ENCODE results near the gene ADAD2.

- TF ChIP-seq CTCF (IDR thresholded peaks at IDR 0.05) (no peak), POLR2A (IDR thresholded peaks at IDR 0.05) (no peak)
Observed at GRCh38 chr16:84232060-84232459, 41.1 kb downstream of the ADAD2 start.
